PC-3 (cell line): Measurements from ENCODE around the gene NOMO2.
"Not testable (repeated sequence)": the region's sequence is repeated elsewhere in the genome, so short reads cannot be mapped to it uniquely, and the experiment has no call there.

Source experiments
- EZH2 ChIP-seq: fragments of 300-600 bp; sonication (generic); IDR thresholded peaks from one replicate; pipeline ENCODE4 v1.6.1; 2017; ENCODE audit warnings: antibody characterized with exemption, mild to moderate bottlenecking, low read length; ENCODE audit not compliant: unreplicated experiment
- EZH2phosphoT487 ChIP-seq: fragments of 300-600 bp; sonication (generic); IDR thresholded peaks from 2 replicates; pipeline ENCODE4 v1.6.1; 2018; ENCODE audit warnings: mild to moderate bottlenecking, antibody characterized with exemption, low read length, borderline replicate concordance
- TF ChIP-seq, protein P1 (sequence below): fragments of 300-600 bp; sonication (generic); conservative IDR thresholded peaks from 2 replicates; pipeline ENCODE4 v1.5.1; 2017; ENCODE audit warnings: antibody characterized with exemption, low read depth, mild to moderate bottlenecking, low read length

DNA sequence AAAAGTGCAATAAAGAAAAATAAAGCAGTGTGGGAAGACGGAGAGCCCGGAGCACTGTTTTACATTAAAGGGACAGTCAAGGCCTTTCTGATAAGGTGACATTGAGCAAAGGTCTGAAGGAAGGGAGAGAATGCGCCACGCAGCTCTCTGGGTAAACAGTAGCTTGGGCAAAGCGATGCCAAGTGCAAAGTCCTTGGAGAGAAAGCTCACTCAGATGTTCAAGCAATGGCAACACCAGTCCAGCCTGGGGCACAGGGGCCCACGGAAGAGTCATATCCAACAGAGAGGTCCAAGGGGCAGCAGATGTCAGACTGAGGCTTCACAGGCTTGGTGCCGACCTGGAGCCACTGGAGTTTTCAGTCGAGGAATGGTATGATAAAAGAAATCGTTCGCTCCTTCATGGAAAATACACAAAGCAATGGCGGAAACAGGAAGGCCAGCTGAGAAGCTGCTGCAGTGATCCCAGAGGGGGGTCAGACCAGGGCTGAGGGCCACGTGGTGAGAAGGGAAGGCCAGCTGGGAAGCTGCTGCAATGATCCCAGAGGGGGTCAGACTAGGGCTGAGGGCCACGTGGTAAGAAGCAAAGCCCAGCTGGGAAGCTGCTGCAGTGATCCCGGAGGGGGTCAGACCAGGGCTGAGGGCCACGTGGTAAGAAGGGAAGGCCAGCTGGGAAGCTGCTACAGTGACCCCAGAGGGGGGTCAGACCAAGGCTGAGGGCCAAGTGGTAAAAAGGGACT, 40.3 kb downstream of the NOMO2 start:
- TF ChIP-seq, protein P1, sequence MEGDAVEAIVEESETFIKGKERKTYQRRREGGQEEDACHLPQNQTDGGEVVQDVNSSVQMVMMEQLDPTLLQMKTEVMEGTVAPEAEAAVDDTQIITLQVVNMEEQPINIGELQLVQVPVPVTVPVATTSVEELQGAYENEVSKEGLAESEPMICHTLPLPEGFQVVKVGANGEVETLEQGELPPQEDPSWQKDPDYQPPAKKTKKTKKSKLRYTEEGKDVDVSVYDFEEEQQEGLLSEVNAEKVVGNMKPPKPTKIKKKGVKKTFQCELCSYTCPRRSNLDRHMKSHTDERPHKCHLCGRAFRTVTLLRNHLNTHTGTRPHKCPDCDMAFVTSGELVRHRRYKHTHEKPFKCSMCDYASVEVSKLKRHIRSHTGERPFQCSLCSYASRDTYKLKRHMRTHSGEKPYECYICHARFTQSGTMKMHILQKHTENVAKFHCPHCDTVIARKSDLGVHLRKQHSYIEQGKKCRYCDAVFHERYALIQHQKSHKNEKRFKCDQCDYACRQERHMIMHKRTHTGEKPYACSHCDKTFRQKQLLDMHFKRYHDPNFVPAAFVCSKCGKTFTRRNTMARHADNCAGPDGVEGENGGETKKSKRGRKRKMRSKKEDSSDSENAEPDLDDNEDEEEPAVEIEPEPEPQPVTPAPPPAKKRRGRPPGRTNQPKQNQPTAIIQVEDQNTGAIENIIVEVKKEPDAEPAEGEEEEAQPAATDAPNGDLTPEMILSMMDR: not testable (repeated sequence)
- TF ChIP-seq EZH2, EZH2phosphoT487: not testable (repeated sequence)
